HG03469 (cell line): ENCODE measurements around the gene RAD51B.
A peak's percentile ranks its signal among the peaks of the same experiment; 100 is the strongest.

ENCODE experiments used
- ATAC-seq: cut with Tn5 transposase; IDR thresholded peaks from one replicate; pipeline ENCODE4 v1.9.1; 2021; ENCODE audit warnings: mild to moderate bottlenecking, moderate library complexity, moderate number of reproducible peaks; ENCODE audit not compliant: unreplicated experiment

RAD51B gene

DNA sequence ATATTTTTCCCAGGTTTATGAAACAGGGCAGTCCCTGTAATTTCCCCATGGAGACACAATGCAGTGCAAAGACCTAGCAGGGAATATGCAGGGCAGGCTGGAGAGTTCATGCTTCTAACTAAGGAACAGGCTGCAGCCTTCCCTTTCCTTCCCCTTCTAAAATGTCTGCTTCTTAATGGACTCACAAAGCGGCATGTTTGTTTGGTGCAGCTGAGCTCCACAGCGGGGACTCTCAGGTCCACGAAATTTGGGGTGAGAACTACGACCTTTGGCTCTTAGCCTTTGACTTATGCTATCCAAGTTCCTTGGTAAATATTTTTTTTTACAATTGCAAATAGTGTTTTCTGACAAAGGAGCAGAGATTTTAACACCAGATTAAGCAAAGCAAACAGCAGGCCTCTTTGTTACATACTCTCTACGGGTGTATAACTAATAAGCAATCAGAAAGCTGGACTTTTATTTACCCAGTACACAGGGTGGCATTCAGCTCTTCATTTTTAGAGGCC is 649.7 kb downstream of the RAD51B start:
- no peak for ATAC-seq

DNA sequence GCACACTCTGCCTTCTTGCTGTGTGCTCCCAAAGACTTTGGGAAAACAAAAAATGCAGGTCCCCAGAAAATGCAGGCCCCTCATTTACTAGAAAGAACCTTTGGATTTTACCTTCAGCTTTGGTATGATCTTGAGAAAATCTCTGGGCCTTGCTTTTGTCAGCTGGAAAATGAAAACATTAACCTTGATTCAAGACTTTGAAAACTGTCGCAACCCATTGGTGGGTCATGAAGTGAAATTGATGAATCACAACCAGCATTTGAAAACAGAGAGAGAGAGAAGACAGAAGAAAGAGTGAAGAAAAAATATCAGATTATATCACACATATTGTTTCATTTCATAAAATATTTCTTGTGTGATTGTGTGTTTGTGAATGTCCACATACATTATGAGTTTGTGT is 650.8 kb downstream of the RAD51B start:
- no peak for ATAC-seq

DNA sequence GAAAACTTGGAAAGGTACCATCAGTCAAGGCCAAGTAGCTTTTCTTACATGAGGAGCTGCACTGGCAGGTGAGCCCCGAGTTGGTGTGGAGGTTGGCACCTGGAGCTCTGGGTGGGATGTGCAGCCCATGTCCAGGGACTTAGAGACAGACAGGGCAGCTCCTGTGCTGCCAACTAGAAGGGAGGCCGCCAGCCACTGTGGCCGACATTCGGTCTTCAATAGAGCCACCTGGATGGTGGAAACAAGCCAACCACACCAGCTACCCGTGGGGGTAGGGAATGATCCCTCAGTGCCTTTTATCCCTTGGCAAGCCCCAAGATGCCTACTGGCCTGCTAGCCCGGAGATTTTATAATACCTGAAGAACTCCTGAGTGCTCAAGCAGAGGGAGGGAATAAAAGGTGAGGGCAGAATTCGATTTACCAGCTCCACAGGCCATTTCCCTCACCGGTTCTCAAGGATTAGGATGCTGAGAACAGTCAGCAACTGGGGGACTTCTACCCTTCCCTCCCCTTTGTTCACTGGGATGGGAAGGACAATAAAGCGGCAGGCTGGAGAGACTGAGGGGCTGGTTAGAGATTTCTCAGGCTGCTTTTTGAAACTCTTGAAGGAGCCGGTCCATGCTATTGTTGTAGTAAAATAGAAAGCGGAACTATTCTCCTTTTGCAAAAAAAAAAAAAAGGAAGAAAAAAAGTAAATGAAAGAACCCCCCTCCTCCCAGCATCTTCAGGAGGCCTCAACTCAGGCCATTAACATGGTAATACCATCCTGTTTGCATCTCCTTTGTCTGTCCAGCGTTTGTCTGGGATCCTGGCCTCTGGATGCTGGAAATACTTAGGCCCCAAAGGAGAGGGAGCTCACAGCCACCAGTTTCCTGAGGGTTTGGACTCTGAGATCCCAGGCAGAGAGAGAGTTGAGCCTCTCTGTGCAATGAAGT is 651.7 kb downstream of the RAD51B start:
- ATAC-seq, result no peak

DNA sequence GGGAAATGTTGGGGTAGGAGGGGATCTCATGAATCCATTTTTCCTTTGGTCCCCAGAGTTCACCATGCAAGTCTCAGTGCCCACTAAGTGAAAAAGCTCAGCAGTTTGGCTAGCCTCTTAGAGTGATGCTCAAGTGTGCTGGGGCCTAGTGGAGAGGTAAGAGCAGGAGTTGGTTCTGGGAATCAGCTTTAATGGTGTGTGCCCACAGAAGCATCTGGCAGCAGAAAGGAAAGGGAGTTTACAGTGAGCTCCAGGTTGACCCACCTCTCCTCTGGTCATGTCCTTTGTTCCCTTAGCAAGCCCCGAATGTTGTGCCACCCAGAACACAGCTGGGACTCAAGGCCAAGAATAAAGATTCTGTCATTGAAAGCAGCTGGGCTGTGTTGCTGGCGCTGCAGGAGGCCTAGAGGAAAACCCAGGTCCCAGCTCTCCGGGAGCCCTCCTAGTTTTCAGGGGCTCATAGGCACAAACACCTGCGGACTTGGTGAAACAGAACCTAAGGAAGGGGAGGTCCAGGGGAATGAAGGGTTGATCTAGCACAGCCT is 652.5 kb downstream of the RAD51B start:
- ATAC-seq, result no peak

DNA sequence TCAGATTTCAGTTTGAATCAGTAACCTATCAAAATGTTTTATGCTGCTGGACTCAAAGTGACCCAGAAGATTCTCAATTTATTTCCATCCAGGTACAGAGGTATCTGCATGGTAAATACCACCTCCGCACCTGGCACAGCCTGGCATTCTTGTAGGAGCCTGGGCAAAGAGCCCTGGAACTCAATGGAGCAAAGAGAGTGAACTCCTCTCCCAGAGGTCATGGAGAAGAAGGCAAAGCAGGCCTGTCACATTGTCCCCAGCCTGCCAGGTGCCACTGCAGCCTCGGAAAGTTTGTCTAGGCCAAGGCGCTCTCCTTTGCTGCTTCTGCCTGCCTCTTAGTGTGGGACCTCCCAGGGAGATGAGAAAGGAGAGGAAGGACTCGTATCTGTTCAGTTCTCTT is 653.5 kb downstream of the RAD51B start:
- no peak for ATAC-seq

DNA sequence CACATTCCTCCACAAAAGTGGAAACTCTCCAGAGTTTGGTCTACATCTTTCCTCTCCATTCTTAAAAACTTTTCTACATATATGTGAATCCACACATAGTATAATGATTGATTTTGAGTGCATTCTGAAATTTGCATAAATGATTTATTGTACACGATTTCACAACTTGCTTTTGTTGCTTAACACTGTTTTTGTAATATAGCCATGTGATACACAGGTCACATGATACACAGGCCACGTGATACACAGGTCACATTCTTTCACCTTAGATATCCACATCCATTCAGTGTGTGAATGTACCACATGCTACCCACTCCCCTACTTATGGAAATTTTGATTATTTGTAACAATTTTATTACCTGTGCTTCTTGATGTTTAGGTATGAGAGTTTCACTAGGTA is 654.2 kb downstream of the RAD51B start:
- no peak for ATAC-seq

DNA sequence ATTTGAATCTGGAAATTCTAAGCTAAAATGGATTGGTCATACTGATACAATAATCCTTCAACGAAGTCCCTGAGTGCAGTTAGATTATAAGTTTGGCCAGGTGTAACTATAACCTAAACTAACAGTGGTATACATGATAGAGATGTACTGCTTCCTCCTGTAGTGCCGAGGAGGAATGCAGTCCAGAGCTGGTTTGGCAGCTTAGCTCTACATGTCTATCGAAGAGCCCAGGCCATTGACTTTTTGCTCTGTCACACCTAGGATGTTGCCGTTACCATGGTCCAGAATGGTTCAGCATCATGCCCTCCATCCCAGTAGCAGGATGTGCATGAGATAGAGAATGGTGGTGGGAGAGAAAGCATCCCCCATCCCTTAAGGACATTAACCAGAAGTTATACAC is 655.2 kb downstream of the RAD51B start:
- ATAC-seq, result no peak

DNA sequence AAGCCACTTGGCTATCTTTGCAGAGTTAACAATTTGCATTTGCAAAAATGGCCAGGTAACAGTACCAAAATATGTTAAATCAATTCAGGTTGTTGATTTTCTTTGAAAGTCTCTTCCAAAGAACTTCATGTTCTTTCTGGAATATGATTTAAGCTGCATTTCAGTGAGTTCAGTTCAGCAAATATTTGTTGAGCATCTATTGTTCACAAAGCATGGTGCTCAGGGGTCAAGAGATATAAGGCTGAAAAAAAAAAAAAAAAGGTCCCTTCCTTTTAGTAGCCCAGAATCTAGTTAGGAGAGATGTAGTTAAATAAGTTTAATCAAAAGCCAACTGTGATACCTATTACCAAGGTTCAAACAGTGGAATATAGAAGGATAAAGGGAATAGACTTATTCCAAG is 656.2 kb downstream of the RAD51B start:
- ATAC-seq, result no peak

DNA sequence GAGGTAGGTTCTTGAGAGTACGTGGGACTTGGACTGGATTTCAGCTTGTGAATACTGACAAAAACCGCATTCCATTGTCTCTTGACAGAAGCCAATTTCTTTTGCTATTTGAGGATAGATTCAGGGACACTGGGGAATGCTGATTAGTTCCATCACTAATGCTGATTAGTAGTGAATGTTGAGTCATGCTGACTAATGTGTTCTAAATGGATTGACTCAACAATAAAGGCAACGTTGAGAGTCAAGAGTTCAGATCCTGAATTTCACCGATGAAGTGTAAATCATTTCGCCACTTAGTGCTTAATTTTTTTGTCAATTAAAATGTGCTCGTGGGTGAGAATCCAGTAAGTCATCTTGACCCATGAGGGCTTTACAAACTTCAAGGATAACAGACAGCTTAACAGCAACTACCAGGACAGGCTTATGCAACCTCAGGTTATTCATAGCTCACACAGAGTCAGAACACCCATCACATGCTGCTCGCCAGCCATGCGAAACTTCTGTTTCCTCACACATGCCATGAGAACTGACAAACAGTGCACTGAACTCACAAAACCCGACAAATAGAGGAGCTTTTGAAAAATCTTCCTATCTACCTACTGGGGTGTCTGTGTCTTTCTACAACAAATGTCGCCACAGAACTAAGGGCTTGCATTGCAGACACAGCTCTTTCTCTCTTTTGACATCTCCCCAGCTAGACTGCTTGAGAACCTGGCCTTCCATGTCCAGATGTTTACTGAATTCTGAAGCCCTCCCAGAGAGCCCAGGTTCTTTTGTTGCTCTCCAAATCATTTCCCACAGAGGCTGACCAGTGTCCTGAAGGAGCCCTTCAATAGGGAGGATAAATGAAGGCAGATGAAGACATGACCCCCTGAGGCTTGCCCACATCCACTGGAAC is 656.9 kb downstream of the RAD51B start:
- peak; percentile 72 for ATAC-seq

DNA sequence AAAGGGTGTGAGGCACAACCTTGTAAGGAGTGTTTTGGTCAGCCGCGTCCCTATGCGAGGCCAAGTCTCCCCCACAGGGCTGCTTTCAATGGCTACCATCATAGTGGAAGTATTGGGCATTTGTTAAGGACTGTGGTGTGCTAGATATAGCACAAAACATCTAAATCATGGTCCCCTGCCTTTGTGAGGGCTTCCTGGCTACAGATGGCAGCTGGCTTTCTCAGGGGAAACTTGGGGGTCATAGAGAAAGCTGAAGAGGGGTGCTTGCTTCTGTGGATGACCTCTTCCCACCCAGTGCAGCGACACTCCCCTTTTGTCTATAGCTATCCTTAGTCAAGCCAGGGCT is 657.5 kb downstream of the RAD51B start:
- ATAC-seq, result no peak

DNA sequence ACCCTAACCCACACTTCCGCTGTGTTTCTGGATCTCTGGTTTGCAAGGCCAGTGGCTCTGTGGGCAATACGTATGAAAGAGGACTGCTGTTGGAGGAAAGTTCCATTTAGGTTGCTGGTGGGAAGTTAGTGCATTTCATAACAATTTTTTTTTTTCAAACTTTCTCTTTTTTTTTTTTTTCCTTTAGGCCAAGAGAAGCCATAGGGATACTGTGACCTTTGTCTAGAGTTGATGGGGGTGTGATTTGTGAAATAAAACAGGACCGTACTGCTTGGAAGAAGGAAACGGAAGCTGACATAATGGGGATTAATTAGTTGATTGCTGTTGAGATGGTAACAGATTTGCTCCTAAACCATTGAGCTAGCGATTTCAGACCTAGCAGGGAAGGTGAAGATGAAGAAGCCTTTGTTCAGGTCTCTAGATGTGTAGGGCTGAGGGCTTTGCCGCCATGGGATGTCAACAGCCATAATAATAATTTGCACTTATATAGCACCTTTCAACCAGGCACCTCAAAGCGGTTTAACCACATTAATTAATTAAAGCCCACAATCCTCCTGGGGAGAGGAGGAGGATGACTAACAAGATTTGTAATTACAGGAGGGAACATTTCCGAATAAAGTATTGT is 658.0 kb downstream of the RAD51B start:
- no peak for ATAC-seq

DNA sequence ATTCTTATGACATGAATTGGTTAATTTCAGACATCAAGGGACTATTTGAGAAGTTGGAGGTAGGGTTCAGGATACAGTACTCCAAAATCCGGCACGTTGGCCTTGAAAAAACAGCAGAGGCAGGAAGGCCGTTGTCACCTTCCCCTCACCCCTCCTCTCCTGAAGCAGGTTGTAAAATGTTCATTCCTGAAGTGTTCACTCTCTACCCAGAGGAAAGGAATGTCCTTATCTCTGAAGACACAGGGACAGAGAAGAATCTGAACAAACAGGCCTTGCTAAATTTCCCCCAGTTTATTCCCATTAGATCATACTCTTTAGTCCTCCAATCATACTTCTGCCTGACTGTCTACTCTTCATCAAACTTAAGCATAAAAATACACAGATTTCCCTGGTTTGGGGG is 659.7 kb downstream of the RAD51B start:
- ATAC-seq, result no peak

DNA sequence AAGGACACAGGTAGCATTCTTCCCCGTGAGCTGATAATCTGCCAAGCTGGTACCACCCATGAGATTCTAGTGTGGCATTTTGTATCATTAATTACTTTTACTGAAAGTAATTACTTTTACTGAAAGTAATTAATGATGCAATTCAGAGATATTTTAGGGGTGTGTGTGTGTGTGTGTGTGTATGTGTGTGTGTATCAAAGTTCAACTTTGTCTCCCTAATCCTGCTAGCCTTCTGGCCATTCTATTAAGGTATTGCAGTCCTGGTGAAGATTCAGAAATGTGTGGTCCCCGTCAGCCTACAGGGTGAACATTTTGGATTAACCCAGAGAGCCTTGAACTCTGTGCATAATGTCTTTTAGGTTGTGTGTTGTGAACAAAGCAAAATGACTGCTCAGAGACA is 662.4 kb downstream of the RAD51B start:
- ATAC-seq, result no peak

DNA sequence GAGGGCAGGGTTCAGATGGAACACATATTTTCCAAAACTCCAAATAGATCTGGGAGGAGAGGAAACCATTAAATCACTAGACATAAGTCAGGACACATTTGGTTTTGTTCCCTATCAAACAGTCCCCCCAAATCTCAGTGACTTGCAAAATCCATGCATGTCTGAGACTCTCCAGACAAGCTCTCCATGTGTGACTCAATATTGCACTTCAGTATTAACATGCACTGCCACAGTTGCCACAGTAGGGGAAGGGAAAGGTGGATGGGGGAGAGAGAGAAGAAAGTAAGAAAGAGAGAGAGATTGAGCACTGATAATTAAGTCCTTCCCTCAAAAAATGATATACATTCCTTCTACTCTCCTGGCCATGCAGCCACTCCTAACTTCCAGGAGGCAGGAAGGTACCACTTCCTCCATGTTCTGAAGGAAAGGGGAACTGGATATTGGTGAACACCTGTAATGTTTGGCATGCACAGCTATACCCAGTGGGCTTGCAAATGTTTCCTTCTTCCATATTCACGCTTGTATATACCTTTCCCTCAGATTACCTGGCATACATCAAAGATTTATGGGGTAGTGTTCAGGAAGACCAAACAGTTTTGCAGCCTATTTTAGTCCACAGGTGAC is 663.3 kb downstream of the RAD51B start:
- no peak for ATAC-seq

DNA sequence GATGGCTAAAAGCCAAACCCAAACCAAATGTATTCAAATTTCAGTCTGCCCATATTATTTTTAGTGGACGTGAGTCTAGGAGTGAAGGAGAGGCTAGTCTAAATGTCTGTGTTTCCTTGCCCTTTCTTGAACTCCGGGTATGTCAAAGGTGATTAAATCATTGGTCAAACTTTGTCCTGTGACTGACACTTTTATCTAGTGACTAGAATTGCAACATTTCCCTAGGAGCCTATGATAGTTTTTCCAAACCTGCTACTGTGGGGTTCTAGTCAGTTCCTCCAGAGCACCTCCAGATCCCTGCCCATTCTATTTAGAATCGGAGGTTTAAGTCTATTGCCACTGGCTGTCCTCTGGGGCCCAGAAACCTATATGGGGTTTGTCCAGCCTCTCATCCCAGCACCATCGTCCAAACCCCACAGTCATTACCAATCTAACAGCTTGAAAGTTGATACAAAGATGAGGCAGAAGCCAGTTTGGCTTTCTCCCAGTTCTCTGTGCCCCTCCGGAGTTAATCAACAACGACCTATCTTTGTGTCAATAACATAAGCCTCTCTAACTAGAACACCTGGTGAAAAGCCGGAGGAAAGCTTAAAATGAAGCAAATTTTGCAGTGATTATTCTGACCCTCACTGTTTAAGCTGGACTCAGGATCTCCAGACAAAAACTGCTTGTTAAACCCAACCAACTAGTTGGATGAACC is 666.6 kb downstream of the RAD51B start:
- ATAC-seq, result no peak

DNA sequence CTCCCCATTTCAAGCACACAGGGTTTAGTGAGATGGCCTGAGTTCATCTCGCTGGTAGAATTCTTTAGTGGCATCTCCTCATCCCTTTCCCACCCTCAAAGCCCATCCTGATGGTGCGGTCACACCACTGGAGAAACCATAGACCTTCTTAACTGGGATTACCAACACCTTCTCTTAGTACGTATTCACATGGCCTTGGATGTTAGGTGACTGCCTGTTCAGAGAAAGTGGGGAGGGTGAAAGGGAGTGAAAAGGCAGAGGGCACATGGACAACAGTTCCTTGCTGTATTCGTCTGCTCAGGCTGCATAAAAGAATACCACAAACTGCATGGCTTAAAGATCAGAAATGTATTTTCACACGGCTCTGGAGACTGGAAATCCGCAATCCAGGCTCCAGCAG is 667.2 kb downstream of the RAD51B start:
- no peak for ATAC-seq

DNA sequence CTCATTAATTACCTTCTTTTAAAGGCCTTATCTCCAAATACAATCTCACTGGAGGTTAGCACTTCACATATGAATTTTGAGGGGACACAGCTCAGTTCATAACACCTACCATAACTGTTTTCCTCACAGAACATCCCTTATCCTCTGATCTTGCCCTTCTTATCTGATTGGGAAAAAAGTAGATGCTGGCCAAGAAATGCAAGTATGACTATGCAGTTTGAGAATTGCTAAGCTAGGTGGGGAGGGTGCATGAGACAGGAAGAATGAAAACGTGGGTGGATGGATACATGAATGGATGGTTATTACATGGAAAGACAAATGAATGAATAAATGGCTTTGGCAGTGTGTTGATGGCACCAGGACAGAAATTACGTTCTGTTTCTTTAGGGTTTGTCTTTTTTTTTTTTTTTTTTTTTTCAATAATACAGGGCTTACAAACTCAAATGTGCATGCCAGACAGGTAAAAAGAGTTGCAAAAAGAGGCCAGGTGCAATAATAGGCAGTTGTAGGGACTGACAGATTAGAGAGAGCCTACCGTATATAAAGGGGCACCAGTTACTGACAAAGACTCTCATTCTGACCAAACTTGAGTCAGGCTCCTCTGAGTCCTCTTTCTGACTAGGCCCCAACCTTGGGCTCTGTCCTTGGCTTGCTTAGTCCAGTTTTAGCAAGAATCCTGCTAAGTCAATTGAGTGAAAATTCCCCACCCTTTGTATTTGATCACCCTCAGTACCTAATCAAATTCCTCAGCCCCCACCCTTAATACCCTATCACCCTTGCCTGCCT is 668.4 kb downstream of the RAD51B start:
- no peak for ATAC-seq

DNA sequence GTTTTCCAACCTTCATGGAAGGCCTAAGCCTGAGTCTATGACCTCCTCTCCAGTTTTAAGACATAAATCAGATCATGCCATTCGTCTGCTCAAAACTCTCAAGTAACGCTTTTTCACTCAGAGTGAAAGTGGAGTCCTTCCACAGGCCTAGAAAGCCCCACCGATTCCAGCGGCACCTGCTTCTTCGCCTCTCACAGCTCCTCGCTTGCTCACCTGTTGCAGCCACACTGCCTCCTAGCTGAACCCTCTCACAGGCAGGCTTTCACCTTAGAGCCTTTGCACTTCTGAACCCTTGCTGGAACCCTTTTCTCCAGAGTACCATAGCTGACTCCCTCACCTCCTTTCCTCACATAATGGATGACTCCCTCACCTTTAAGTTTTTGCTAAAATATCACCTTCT is 672.2 kb downstream of the RAD51B start:
- no peak for ATAC-seq
